C4-2B (cell line): ENCODE measurements around the gene KIF4A.
"Not testable (repeated sequence)": the region's sequence is repeated elsewhere in the genome, so short reads cannot be mapped to it uniquely, and the experiment has no call there.

Source experiments
- H3K27ac ChIP-seq: fragments of 450-650 bp; 2 replicates; pipeline ENCODE4 v1.5.1; 2017
- ZFX ChIP-seq: fragments of 450-650 bp; IDR thresholded peaks from 2 replicates; pipeline ENCODE4 v1.6.1; 2017
- TF ChIP-seq, protein P1 (sequence below): fragments of 450-650 bp; conservative IDR thresholded peaks from 2 replicates; pipeline ENCODE4 v1.5.1; 2017; ENCODE audit warnings: mild to moderate bottlenecking

The KIF4A gene

DNA sequence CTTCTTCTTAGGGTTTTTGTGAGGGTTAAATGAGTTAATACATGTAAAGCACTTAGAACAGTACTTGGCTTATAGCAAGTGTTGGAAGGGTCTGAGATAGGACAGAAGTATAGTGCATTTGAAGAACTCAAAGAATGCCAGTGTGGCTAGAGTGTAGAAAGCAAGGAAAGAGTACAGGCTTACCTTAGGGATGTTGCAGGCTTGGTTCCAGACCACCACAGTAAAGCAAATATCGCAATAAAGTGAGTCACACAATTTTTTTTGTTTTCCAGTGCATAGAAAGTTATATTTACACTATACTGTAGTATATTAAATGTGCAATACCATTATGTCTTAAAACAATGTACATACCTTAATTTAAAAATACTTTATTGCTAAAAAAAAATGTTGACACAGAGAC, 41.3 kb downstream of the KIF4A start:
- H3K27ac ChIP-seq: no peak overlapping the region
- TF ChIP-seq, protein P1, sequence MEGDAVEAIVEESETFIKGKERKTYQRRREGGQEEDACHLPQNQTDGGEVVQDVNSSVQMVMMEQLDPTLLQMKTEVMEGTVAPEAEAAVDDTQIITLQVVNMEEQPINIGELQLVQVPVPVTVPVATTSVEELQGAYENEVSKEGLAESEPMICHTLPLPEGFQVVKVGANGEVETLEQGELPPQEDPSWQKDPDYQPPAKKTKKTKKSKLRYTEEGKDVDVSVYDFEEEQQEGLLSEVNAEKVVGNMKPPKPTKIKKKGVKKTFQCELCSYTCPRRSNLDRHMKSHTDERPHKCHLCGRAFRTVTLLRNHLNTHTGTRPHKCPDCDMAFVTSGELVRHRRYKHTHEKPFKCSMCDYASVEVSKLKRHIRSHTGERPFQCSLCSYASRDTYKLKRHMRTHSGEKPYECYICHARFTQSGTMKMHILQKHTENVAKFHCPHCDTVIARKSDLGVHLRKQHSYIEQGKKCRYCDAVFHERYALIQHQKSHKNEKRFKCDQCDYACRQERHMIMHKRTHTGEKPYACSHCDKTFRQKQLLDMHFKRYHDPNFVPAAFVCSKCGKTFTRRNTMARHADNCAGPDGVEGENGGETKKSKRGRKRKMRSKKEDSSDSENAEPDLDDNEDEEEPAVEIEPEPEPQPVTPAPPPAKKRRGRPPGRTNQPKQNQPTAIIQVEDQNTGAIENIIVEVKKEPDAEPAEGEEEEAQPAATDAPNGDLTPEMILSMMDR: no peak
- TF ChIP-seq ZFX: no peak

DNA sequence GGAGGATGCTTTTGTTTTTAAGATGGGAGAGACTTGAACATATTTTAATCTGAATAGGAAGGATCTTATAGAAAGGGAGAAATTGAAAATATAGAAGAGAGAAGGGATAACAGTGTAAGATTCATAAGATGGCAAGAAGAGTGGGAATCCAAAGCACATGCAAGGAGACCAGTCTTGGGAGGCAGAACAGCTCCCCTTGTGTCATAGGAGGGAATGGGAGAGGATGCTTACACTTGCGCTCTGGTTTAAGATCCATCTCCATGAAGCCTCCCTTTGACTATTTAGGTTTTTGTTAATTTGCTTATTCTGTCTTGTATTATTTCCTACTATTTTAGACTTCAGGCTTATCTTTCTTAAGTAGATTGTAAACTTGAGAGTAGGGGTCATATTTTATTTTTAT, 42.7 kb downstream of the KIF4A start:
- no peak overlapping the region for H3K27ac ChIP-seq
- TF ChIP-seq, protein P1: peak; percentile 2; the same call in 1 of the 2 replicates
- TF ChIP-seq ZFX: no peak

DNA sequence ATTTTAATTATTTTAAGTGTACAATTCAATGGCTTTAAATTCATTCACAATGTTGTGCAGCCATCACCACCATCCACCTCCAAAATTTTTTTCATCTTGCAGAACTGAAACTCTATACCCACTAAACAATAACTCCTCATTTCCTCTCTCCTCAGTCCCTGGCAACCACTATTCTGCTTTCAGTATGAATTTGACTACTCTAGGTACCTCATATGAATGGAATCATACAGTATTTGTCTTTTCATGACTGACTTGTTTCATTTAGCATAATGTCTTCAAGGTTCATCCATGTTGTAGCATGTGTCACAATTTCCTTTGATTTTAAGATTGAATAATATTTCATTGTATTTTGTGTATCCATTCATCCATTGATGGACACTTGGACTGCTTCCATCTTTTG, 46.9 kb downstream of the KIF4A start:
- no peak overlapping the region for H3K27ac ChIP-seq
- TF ChIP-seq ZFX: no peak
- TF ChIP-seq, protein P1: no peak

DNA sequence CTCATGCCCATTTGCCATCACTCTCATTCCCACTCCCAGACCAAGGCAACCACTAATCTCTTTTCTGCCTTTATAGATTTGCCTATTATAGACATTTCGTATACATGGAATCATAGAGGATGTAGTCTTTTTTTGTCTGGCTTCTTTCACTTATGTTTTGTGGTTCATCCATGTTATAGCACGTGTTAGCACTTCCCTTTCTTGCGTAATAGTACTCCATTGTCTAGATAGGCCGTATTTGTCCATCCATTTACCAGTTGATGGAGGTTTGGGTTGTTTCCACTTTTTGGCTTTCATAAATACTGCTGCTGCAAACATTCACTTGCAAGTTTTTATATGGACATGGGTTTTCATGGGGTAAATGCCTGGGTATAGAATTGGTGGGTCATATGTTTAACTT, 48.4 kb downstream of the KIF4A start:
- TF ChIP-seq, protein P1: no peak
- TF ChIP-seq ZFX: no peak
- H3K27ac ChIP-seq: no peak overlapping the region

DNA sequence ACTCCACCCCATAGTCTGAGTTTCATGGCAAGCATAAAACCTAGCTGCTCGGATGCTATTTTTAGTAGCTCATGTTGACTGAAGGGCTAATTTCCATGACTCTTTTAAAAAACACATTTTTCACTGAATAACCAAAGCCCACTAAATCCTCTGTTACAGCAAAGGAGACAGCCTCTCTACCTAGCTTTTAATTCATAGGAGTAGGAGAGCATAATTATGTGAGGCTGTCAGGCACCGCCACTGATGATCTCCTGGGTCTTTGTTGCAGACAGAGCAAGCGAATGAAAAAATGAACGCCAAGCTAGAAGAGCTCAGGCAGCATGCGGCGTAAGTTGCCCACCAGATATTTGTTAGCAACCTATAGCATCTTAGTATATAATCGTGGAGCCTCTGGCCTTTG, 53.5 kb downstream of the KIF4A start:
- H3K27ac ChIP-seq: no peak overlapping the region
- TF ChIP-seq, protein P1: no peak
- TF ChIP-seq ZFX: no peak

DNA sequence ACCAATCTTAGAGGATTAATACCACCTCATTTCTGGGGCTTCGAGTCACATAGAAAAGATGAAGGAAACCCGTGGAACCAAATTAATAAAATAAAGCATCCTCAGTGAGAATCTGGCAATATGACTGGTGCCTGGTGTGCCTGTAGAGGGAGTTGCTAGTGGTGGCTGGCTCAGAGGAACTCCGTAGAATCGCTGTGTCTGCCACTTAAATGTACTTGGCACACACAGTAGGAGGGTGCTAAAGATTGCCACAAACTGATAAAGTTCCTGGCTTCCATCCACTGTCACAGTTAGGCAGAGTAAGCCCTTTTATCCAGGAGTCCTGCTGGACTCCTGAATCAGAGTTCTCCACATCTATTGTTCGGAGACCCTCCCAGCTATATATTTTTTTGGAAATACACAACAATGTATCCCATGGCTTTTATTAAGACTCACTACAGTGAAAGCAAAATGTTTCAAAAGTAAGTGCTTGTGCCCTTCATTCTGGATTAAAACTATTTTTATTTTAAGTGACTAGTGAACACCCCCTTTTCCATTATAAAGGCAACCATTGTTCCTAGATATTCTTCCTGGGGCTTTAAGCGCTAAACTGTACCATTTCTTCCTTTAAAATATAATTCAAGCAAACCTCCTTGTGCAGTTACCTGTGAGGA, 56.6 kb downstream of the KIF4A start:
- no peak overlapping the region for H3K27ac ChIP-seq
- no peak for TF ChIP-seq ZFX
- TF ChIP-seq, protein P1: no peak; the same call in 1 of the 2 replicates

DNA sequence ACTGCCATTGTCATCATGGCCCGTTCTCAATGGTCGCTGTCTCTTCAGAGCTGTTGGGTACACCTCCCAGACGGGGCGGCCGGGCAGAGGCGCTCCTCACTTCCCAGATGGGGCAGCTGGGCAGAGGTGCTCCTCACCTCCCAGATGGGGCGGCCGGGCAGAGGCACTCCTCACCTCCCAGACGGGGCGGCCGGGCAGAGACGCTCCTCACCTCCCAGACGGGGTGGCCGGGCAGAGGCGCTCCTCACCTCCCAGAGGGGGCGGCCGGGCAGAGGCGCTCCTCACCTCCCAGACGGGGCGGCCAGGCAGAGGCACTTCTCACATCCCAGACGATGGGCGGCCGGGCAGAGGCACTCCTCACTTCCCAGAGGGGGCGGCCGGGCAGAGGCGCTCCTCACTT, 58.9 kb downstream of the KIF4A start:
- not testable (repeated sequence) for H3K27ac ChIP-seq

DNA sequence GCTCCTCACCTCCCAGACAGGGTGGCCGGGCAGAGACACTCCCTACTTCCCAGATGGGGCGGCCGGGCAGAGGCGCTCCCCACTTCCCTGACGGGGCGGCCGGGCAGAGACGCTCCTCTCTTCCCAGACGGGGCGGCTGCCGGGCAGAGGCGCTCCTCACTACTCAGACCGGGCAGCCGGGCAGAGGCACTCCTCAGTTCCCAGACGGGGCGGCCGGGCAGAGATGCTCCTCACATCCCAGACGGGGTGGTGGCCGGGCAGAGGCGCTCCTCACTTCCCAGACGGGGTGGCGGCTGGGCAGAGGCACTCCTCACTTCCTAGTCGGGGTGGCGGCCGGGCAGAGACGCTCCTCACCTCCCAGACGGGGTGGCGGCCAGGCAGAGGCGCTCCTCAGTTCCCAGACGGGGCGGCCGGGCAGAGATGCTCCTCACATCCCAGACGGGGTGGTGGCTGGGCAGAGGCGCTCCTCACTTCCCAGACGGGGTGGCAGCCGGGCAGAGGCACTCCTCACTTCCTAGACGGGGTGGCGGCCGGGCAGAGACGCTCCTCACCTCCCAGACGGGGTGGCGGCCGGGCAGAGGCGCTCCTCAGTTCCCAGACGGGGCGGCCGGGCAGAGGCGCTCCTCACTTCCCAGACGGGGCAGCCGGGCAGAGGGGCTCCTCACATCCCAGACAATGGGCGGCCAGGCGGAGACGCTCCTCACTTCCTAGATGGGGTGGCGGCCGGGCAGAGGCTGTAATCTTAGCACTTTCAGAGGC, 59.6 kb downstream of the KIF4A start:
- not testable (repeated sequence) for H3K27ac ChIP-seq
